Activated T-cell treated with anti-CD3 and anti-CD28 coated beads, Interleukin-2, amount 50 U/mL, for 72 hours (primary cell): ENCODE measurements around the gene CRPPA. TPM values are rescaled to one million over a fixed set of nuclear protein-coding genes. Genes with fewer than 3 reads are reported as not detected.
"Not testable (repeated sequence)": the region's sequence is repeated elsewhere in the genome, so short reads cannot be mapped to it uniquely, and the experiment has no call there.

Experiments
- ATAC-seq, 2 donors: fragments of 150-1000 bp; cut with Tn5 transposase; replicated peaks in 1 of 2; 2 replicates each; pipeline ENCODE4 v1.10.0; 2021; ENCODE audit warnings: moderate library complexity in 2 of 2, mild to moderate bottlenecking in 1 of 2
- DNase-seq, 2 donors: peaks; one replicate each; pipeline ENCODE4 v3.0.0; 2021 to 2022; ENCODE audit warnings: mixed read lengths in 1 of 2
- H3K27ac Mint-ChIP-seq: one replicate; pipeline ENCODE4 v1.8.0; 2022; ENCODE audit warnings: mild to moderate bottlenecking, moderate library complexity, mixed read lengths
- H3K27me3 Mint-ChIP-seq: one replicate; pipeline ENCODE4 v1.8.0; 2022; ENCODE audit warnings: low read depth, mixed read lengths
- H3K36me3 Mint-ChIP-seq, 2 donors: one replicate each; pipeline ENCODE4 v1.8.0; 2022; ENCODE audit warnings: mixed read lengths in 2 of 2, mild to moderate bottlenecking in 1 of 2; ENCODE audit not compliant: insufficient read depth in 2 of 2
- H3K4me1 Mint-ChIP-seq: one replicate; pipeline ENCODE4 v1.8.0; 2022; ENCODE audit warnings: low read depth, mixed read lengths
- H3K4me3 Mint-ChIP-seq, 2 donors: one replicate each; pipeline ENCODE4 v1.8.0; 2022; ENCODE audit warnings: mild to moderate bottlenecking in 2 of 2, mixed read lengths in 2 of 2, moderate library complexity in 2 of 2
- H3K9me3 Mint-ChIP-seq, 2 donors: one replicate each; pipeline ENCODE4 v1.8.0; 2022; ENCODE audit warnings: mixed read lengths in 2 of 2
- total RNA-seq, 2 donors: library from RNA; stranded (reverse); gene quantifications; one replicate each; pipeline ENCODE4 v1.2.3, GENCODE V29; 2022

Gene CRPPA
- total RNA-seq, 2 donors from 2014 or later = 0.53 to 0.86 TPM

GRCh38 chr7:16399916-16400892, 21.1 kb downstream of the CRPPA start:
- DNase-seq (no peak), ATAC-seq (no peak)
- Mint-ChIP-seq H3K36me3 (peaks cover 28 to 47% of the 10 kb centered on the region in 2 donors), H3K27ac (no peak overlapping the region), H3K27me3 (no peaks in the 10 kb centered on the region), H3K4me3 (no peak overlapping the region), H3K4me1 (no peaks in the 10 kb centered on the region), H3K9me3 (peaks cover 17 to 43% of the 10 kb centered on the region in 2 donors)

DNA sequence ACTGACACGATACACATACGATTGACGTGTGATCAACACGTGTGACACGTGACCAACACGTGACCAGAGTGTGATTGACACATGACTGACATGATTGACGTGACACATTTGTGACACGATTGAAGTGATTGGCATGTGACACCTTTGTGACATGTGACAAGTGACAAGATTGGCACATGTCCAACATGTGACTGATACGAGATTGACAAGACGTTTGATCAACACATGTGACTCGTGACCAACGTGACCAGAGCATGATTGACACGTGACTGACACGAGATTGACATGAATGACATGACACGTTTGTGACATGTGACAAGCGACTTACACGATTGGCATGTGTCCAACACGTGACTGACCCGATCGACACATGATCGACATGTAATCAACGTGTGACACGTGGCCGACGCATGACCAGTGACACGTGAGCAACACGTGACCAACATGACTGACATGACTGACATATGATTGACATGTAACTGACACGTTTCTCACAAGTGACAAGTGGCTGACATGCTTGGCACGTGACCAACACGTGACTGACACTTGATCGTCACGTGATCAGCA, 22.0 kb downstream of the CRPPA start:
- ATAC-seq (no peak), DNase-seq (no peak)
- H3K27ac Mint-ChIP-seq = no peak overlapping the region
- H3K4me1 Mint-ChIP-seq = no peaks in the 10 kb centered on the region
- H3K36me3 Mint-ChIP-seq = peaks cover 28 to 47% of the 10 kb centered on the region in 2 donors
- peaks cover 17 to 43% of the 10 kb centered on the region in 2 donors for H3K9me3 Mint-ChIP-seq
- H3K27me3 Mint-ChIP-seq = no peaks in the 10 kb centered on the region
- no peak overlapping the region for H3K4me3 Mint-ChIP-seq

- no peak overlapping the region for H3K4me3 Mint-ChIP-seq
- DNase-seq (no peak), ATAC-seq (no peak)
- peaks cover 29 to 50% of the 10 kb centered on the region in 2 donors for H3K36me3 Mint-ChIP-seq
- H3K4me1 Mint-ChIP-seq = no peaks in the 10 kb centered on the region
- H3K27ac Mint-ChIP-seq = no peak overlapping the region
- peaks cover 20 to 43% of the 10 kb centered on the region in 2 donors for H3K9me3 Mint-ChIP-seq
- H3K27me3 Mint-ChIP-seq = no peaks in the 10 kb centered on the region
Observed at GRCh38 chr7:16398146-16399017, 23.0 kb downstream of the CRPPA start.

- Mint-ChIP-seq H3K4me3 (no peak overlapping the region), H3K9me3 (peaks cover 18 to 38% of the 10 kb centered on the region in 2 donors), H3K4me1 (no peaks in the 10 kb centered on the region), H3K27ac (no peak overlapping the region), H3K27me3 (no peaks in the 10 kb centered on the region), H3K36me3 (peaks cover 28 to 50% of the 10 kb centered on the region in 2 donors)
- ATAC-seq = no peak
- no peak for DNase-seq
Observed at GRCh38 chr7:16397501-16398145, 23.7 kb downstream of the CRPPA start.

DNA sequence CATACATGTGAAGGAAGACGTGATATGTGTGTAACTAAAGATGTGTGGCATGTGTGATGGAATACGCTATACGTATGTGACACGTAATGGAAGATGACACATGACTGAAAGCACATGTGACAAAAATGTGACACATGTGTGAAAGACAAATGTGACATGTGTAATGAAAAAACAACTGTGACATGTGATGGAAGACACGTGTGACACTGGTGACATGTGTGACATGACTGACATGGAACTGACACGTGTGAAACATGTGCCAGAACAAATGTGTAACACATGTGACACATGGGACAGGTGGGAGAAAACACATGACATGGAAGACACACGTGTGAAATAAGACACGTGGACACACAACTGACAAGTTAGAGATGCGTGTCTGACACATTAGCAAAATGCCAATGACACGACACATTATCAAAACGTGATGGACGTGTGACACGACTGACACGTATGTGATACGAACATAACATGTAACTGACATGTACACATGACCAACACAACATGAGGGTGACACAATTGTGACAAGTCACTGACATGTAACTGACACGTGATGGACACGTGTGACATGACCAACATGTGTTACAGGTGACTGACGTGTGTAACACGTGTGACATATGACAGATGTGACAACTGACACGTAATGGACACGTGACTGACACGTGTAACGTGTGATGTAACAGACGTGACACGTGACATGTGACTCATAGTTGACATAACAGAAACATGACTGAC, 24.4 kb downstream of the CRPPA start:
- Mint-ChIP-seq H3K4me1 (no peaks in the 10 kb centered on the region), H3K27me3 (no peaks in the 10 kb centered on the region), H3K27ac (no peak overlapping the region), H3K36me3 (peaks cover 22 to 44% of the 10 kb centered on the region in 2 donors), H3K4me3 (no peak overlapping the region), H3K9me3 (peaks cover 12 to 33% of the 10 kb centered on the region in 2 donors)
- DNase-seq (no peak), ATAC-seq (no peak)

- Mint-ChIP-seq H3K27ac (no peak overlapping the region), H3K4me3 (no peak overlapping the region), H3K9me3 (peaks cover 9 to 30% of the 10 kb centered on the region in 2 donors), H3K27me3 (no peaks in the 10 kb centered on the region), H3K4me1 (no peaks in the 10 kb centered on the region), H3K36me3 (peaks cover 18 to 35% of the 10 kb centered on the region in 2 donors)
- no peak for ATAC-seq
- DNase-seq = no peak
Observed at GRCh38 chr7:16395121-16395520, 26.2 kb downstream of the CRPPA start.

GRCh38 chr7:16393862-16394422, 27.4 kb downstream of the CRPPA start:
- ATAC-seq (no peak), DNase-seq (no peak)
- Mint-ChIP-seq H3K36me3 (peaks cover 14 to 24% of the 10 kb centered on the region in 2 donors), H3K9me3 (peaks cover 9 to 23% of the 10 kb centered on the region in 2 donors), H3K4me1 (no peaks in the 10 kb centered on the region), H3K27ac (no peak overlapping the region), H3K27me3 (no peaks in the 10 kb centered on the region), H3K4me3 (no peak overlapping the region)

DNA sequence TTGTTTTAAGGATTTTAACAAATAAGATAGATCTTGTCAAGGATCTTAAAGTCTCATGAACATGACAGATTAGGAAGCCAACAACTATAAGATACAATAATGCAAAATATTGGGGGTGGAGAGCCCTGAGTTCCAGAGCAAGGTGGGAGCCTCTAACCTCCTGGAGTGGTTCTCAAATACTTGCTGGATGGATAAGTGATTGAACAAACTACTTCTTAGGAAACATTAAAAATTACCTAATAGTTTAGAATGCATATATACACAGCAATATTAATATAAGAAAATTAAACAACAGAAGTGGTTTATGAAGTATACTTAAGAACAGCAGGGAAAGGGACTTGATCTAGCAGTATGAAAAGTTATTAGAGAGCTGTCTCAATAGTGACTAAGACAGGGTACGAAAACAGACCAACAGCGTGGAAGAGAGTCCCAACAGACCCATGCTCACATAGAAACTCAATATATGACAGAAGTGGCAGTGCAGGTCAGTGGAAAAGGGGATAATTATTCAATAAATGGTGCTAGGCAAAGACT, 28.3 kb downstream of the CRPPA start:
- H3K4me1 Mint-ChIP-seq = no peaks in the 10 kb centered on the region
- DNase-seq (no peak), ATAC-seq (no peak)
- H3K27me3 Mint-ChIP-seq = no peaks in the 10 kb centered on the region
- peaks cover 9 to 22% of the 10 kb centered on the region in 2 donors for H3K9me3 Mint-ChIP-seq
- H3K4me3 Mint-ChIP-seq = no peak overlapping the region
- no peak overlapping the region for H3K27ac Mint-ChIP-seq
- peaks cover 13 to 19% of the 10 kb centered on the region in 2 donors for H3K36me3 Mint-ChIP-seq

- not testable (repeated sequence) for ATAC-seq, H3K36me3 Mint-ChIP-seq, H3K9me3 Mint-ChIP-seq, H3K27me3 Mint-ChIP-seq, H3K4me1 Mint-ChIP-seq, H3K4me3 Mint-ChIP-seq, DNase-seq, H3K27ac Mint-ChIP-seq
Observed at GRCh38 chr7:16383786-16384185, 37.6 kb downstream of the CRPPA start.

DNA sequence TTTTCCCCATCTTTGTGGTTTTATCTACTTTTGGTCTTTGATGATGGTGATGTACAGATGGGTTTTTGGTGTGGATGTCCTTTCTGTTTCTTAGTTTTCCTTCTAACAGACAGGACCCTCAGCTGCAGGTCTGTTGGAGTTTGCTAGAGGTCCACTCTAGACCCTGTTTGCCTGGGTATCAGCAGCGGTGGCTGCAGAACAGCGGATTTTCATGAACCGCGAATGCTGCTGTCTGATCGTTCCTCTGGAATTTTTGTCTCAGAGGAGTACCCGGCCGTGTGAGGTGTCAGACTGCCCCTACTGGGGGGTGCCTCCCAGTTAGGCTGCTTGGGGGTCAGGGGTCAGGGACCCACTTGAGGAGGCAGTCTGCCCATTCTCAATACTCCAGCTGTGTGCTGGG, 38.2 kb downstream of the CRPPA start:
- H3K9me3 Mint-ChIP-seq, H3K4me1 Mint-ChIP-seq, H3K4me3 Mint-ChIP-seq: not testable (repeated sequence)

More for the DNA sequence above, 38.2 kb downstream of the CRPPA start:
- H3K27ac Mint-ChIP-seq, H3K36me3 Mint-ChIP-seq, ATAC-seq, DNase-seq, H3K27me3 Mint-ChIP-seq: not testable (repeated sequence)
